Measurements from ENCODE around the gene OR1A1. TPM values are rescaled to one million over a fixed set of nuclear protein-coding genes. Genes with fewer than 3 reads are reported as not detected.

OR1A1 gene
- total RNA-seq, 1 experiment from 2014 or later, result not detected

GRCh38 chr17:3197219-3197618 lies 10.2 kb upstream of the OR1A1 start, which contains the start of gene OR1A2:
TSS of gene OR1A2 (plus strand) at chr17:3197519. CDS start at chr17:3197519, 0 bp downstream.
- Histone ChIP-seq H3K9me3 (ENCODE audit: insufficient read depth, low read depth) (no peaks in the 10 kb centered on the region), H3K4me1 (replicated peaks; ENCODE audit: insufficient read depth) (no peaks in the 10 kb centered on the region), H2AFZ (no peak within 1 kb of the TSS), H3K79me2 (ENCODE audit: low read depth) (no peaks in the 10 kb centered on the region), H3K27me3 (ENCODE audit: insufficient read depth, low read depth) (peaks cover 39% of the 10 kb centered on the region), H3K27ac (no peak within 1 kb of the TSS), H3K9me2 (ENCODE audit: insufficient read depth) (no peaks in the 10 kb centered on the region), H3K4me3 (no peak within 1 kb of the TSS), H3K36me3 (ENCODE audit: low read depth) (no peaks in the 10 kb centered on the region), H4K20me1 (ENCODE audit: insufficient read depth) (no peaks in the 10 kb centered on the region), H3F3A (ENCODE audit: insufficient read depth, low read depth) (no peaks in the 10 kb centered on the region), H3K4me2 (no peak within 1 kb of the TSS)
- ChIA-PET POLR2A (ENCODE audit: unreplicated experiment) (no interaction called here), CTCF (no interaction called here)
- DNase-seq, result no peak
- no TSS peak for BruUV-seq (replicated peaks)
- TF ChIP-seq EZH2 (IDR thresholded peaks at IDR 0.05; ENCODE audit: low read depth), result no peak
- no peak for TF ChIP-seq CTCF (conservative IDR thresholded peaks at IDR 0.05)
- intact Hi-C loops (cut with micrococcal nuclease; ENCODE audit: unreplicated experiment), result no loop called here

- intact Hi-C loops (cut with micrococcal nuclease; ENCODE audit: unreplicated experiment), result no loop called here
- Histone ChIP-seq H3K4me3 (no peak overlapping the region), H2AFZ (no peak overlapping the region), H3K4me2 (no peak overlapping the region), H3F3A (ENCODE audit: insufficient read depth, low read depth) (no peaks in the 10 kb centered on the region), H4K20me1 (ENCODE audit: insufficient read depth) (no peaks in the 10 kb centered on the region), H3K79me2 (ENCODE audit: low read depth) (no peaks in the 10 kb centered on the region), H3K4me1 (replicated peaks; ENCODE audit: insufficient read depth) (no peaks in the 10 kb centered on the region), H3K27me3 (ENCODE audit: insufficient read depth, low read depth) (peaks cover 80% of the 10 kb centered on the region), H3K27ac (no peak overlapping the region), H3K9me3 (ENCODE audit: insufficient read depth, low read depth) (no peaks in the 10 kb centered on the region), H3K36me3 (ENCODE audit: low read depth) (no peaks in the 10 kb centered on the region), H3K9me2 (ENCODE audit: insufficient read depth) (no peaks in the 10 kb centered on the region)
- BruUV-seq (replicated peaks), result no TSS peak
- ChIA-PET POLR2A (ENCODE audit: unreplicated experiment) (no interaction called here), CTCF (no interaction called here)
- DNase-seq, result no peak
- TF ChIP-seq CTCF (conservative IDR thresholded peaks at IDR 0.05) (no peak), EZH2 (IDR thresholded peaks at IDR 0.05; ENCODE audit: low read depth) (no peak)
Measured at GRCh38 chr17:3208484-3208883, 1.0 kb downstream of the OR1A1 start.

GRCh38 chr17:3213001-3213400 lies 5.5 kb downstream of the OR1A1 start:
- no TSS peak for BruUV-seq (replicated peaks)
- H3K27me3 ChIP-seq (ENCODE audit: insufficient read depth, low read depth), result peaks cover 74% of the 10 kb centered on the region
- H2AFZ ChIP-seq, result no peak overlapping the region
- no peak for DNase-seq
- H3F3A ChIP-seq (ENCODE audit: insufficient read depth, low read depth), result no peaks in the 10 kb centered on the region
- no peaks in the 10 kb centered on the region for H3K36me3 ChIP-seq (ENCODE audit: low read depth)
- intact Hi-C loops (cut with micrococcal nuclease; ENCODE audit: unreplicated experiment), result no loop called here
- H3K9me3 ChIP-seq (ENCODE audit: insufficient read depth, low read depth), result 0 out of 2 replicates have a peak, but pooled peaks cover 5% of the 10 kb centered on the region
- ChIA-PET CTCF (no interaction called here), POLR2A (ENCODE audit: unreplicated experiment) (no interaction called here)
- no peak overlapping the region for H3K4me2 ChIP-seq
- TF ChIP-seq EZH2 (IDR thresholded peaks at IDR 0.05; ENCODE audit: low read depth), result no peak
- no peak for TF ChIP-seq CTCF (conservative IDR thresholded peaks at IDR 0.05)
- H3K79me2 ChIP-seq (ENCODE audit: low read depth), result no peaks in the 10 kb centered on the region
- H3K27ac ChIP-seq, result no peak overlapping the region
- H3K9me2 ChIP-seq (ENCODE audit: insufficient read depth), result no peaks in the 10 kb centered on the region
- H4K20me1 ChIP-seq (ENCODE audit: insufficient read depth), result no peaks in the 10 kb centered on the region
- H3K4me3 ChIP-seq, result no peak overlapping the region
- no peaks in the 10 kb centered on the region for H3K4me1 ChIP-seq (replicated peaks; ENCODE audit: insufficient read depth)
